CD8-positive, alpha-beta memory T cell (primary cell): Measurements from ENCODE around the gene TMEM182. TPM values are rescaled to one million over a fixed set of nuclear protein-coding genes. Genes with fewer than 3 reads are reported as not detected.

Experiments used
- CTCF ChIA-PET: fragments of 350-600 bp; sonication (Branson Sonifier 250); formaldehyde crosslinking; loops from one replicate; lab custom pipeline; 2021; ENCODE audit warnings: antibody characterized with exemption; lab: Charles Lee
- POLR2A ChIA-PET: fragments of 350-600 bp; sonication (Branson Sonifier 250); formaldehyde crosslinking; loops from one replicate; lab custom pipeline; 2021; ENCODE audit warnings: antibody characterized with exemption; lab: Charles Lee
- DNase-seq, 5 donors: peaks; one replicate each; pipeline versions ENCODE4 v3.0.0 to v3.0.0-alpha.2; 2020 to 2022; ENCODE audit warnings: mixed read lengths in 1 of 5
- H3K27ac ChIP-seq: one replicate; pipeline ENCODE4 v1.7.0; 2013; ENCODE audit warnings: low read depth, mild to moderate bottlenecking, low read length, moderate library complexity
- H3K27me3 ChIP-seq: 2 replicates; pipeline ENCODE4 v1.7.0; 2013; ENCODE audit warnings: low read length, mild to moderate bottlenecking; ENCODE audit not compliant: insufficient read depth, poor library complexity, severe bottlenecking
- H3K36me3 ChIP-seq: 2 replicates; pipeline ENCODE4 v1.7.0; 2013; ENCODE audit warnings: mild to moderate bottlenecking, low read length, moderate library complexity; ENCODE audit not compliant: insufficient read depth
- H3K4me1 ChIP-seq: 2 replicates; pipeline ENCODE4 v1.7.0; 2013; ENCODE audit warnings: mild to moderate bottlenecking, low read length, moderate library complexity; ENCODE audit not compliant: insufficient read depth
- H3K4me3 ChIP-seq: 2 replicates; pipeline ENCODE4 v1.7.0; 2013; ENCODE audit warnings: mild to moderate bottlenecking, low read length
- H3K9me3 ChIP-seq: 2 replicates; pipeline ENCODE4 v1.7.0; 2013; ENCODE audit warnings: mild to moderate bottlenecking, low read length
- H3K27ac Mint-ChIP-seq, 8 donors: one replicate each; pipeline ENCODE4 v1.8.0; 2020 to 2021; ENCODE audit warnings: mixed read lengths in 8 of 8, mild to moderate bottlenecking in 6 of 8, inconsistent platforms in 3 of 8, moderate library complexity in 3 of 8
- H3K27me3 Mint-ChIP-seq, 2 donors: one replicate each; pipeline ENCODE4 v1.8.0; 2020 to 2021; ENCODE audit warnings: mixed read lengths in 2 of 2, mild to moderate bottlenecking in 1 of 2, moderate library complexity in 1 of 2
- H3K36me3 Mint-ChIP-seq, 3 donors: one replicate each; pipeline ENCODE4 v1.8.0; 2020 to 2021; ENCODE audit warnings: mixed read lengths in 3 of 3, inconsistent platforms in 1 of 3, mild to moderate bottlenecking in 1 of 3
- H3K4me1 Mint-ChIP-seq, 3 donors: one replicate each; pipeline ENCODE4 v1.8.0; 2020 to 2021; ENCODE audit warnings: mixed read lengths in 3 of 3, inconsistent platforms in 1 of 3, mild to moderate bottlenecking in 1 of 3
- H3K4me3 Mint-ChIP-seq, 7 donors: one replicate each; pipeline ENCODE4 v1.8.0; 2020 to 2021; ENCODE audit warnings: mixed read lengths in 7 of 7, mild to moderate bottlenecking in 6 of 7, moderate library complexity in 4 of 7, inconsistent platforms in 2 of 7
- H3K9me3 Mint-ChIP-seq, 5 donors: one replicate each; pipeline ENCODE4 v1.8.0; 2020 to 2022; ENCODE audit warnings: mixed read lengths in 5 of 5, mild to moderate bottlenecking in 3 of 5, moderate library complexity in 2 of 5, inconsistent platforms in 1 of 5
- polyA plus RNA-seq: library from polyadenylated mRNA; unstranded; fragments of 300-500 nt; fragmentation: Illumina TruSeq; gene quantifications from one replicate; pipeline ENCODE4 v1.2.3, GENCODE V29; 2021
- total RNA-seq, 2 experiments: library from RNA; stranded (reverse); gene quantifications; one replicate each; pipeline ENCODE4 v1.2.3, GENCODE V29; 2021

TMEM182 gene
- total and polyA plus RNA-seq, 3 experiments from 2014 or later = 3.8 to 4.8 (median 4.6) TPM

DNA sequence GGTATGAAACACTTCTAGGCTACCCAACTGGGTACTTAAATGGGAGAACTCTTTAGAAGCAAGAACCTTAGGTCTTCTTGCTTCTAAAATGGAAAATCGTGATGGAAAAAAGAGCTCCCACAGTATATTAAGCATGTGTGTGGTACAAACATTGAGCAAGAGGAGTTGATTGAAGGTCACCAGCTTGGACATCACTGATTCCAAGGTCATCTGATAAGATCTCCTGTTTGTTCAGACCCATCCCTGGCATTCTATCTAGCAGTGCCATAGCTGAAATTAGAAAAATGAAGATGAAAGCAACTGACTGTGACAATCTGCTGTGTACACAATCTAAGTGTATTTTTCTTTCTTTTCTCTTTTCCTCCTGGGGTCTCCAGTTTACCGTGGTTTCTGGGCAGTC lies 35.7 kb downstream of the TMEM182 start:
- Mint-ChIP-seq H3K27me3 (no peaks in the 10 kb centered on the region), H3K9me3 (peaks cover 40 to 46% (median 41%) of the 10 kb centered on the region in 5 donors), H3K36me3 (peaks cover 29 to 72% (median 54%) of the 10 kb centered on the region in 3 donors), H3K4me3 (no peak overlapping the region), H3K27ac (no peak overlapping the region), H3K4me1 (no peaks in the 10 kb centered on the region)
- no peaks in the 10 kb centered on the region for H3K36me3 ChIP-seq
- no peak overlapping the region for H3K27ac ChIP-seq
- POLR2A ChIA-PET = no interaction called here
- H3K9me3 ChIP-seq = peaks cover 7% of the 10 kb centered on the region
- no peaks in the 10 kb centered on the region for H3K27me3 ChIP-seq
- CTCF ChIA-PET = no interaction called here
- H3K4me3 ChIP-seq = no peak overlapping the region
- no peaks in the 10 kb centered on the region for H3K4me1 ChIP-seq
- DNase-seq = no peak

DNA sequence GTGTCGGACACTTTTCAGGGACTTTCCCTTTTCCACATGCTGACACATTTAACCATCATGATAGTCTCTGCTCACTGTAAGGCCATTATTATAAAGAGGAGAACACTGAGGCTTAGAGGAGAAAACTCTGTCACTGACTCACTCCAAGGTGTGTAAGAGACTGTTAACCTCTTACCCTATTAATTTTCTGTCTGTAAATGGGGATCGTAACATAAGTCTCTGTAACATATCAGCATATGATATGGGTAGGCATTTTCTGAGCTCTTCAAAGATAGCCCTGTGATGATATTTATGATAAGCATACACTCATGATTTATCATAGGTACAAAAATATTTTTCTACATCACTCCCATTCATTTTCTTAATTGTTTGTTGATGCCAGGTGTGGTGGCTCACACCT lies 36.4 kb downstream of the TMEM182 start:
- CTCF ChIA-PET = no interaction called here
- Mint-ChIP-seq H3K9me3 (peaks cover 42 to 49% (median 47%) of the 10 kb centered on the region in 5 donors), H3K4me1 (peaks cover 2 to 7% (median 3%) of the 10 kb centered on the region in 3 donors), H3K4me3 (no peak overlapping the region), H3K36me3 (peaks cover 29 to 79% (median 61%) of the 10 kb centered on the region in 3 donors), H3K27ac (no peak overlapping the region), H3K27me3 (no peaks in the 10 kb centered on the region)
- peaks cover 7% of the 10 kb centered on the region for H3K9me3 ChIP-seq
- peaks cover 2% of the 10 kb centered on the region for H3K4me1 ChIP-seq
- no peak overlapping the region for H3K4me3 ChIP-seq
- no peak overlapping the region for H3K27ac ChIP-seq
- H3K27me3 ChIP-seq = no peaks in the 10 kb centered on the region
- H3K36me3 ChIP-seq = no peaks in the 10 kb centered on the region
- no peak for DNase-seq
- POLR2A ChIA-PET = no interaction called here

- Histone ChIP-seq H3K4me1 (peaks cover 10% of the 10 kb centered on the region), H3K36me3 (no peaks in the 10 kb centered on the region), H3K27ac (no peak overlapping the region), H3K9me3 (peaks cover 7% of the 10 kb centered on the region), H3K4me3 (no peak overlapping the region), H3K27me3 (no peaks in the 10 kb centered on the region)
- H3K4me3 Mint-ChIP-seq = no peak overlapping the region
- peaks cover 28 to 78% (median 61%) of the 10 kb centered on the region in 3 donors for H3K36me3 Mint-ChIP-seq
- H3K4me1 Mint-ChIP-seq = peaks cover 7 to 19% (median 9%) of the 10 kb centered on the region in 3 donors
- no peaks in the 10 kb centered on the region for H3K27me3 Mint-ChIP-seq
- no peak for DNase-seq
- CTCF ChIA-PET = interaction anchor here (1.2 kb wide), 1 partner anchor 49 kb away, joined by 5 read pairs; no protein-coding TSS in a partner anchor
- peaks cover 47 to 52% (median 49%) of the 10 kb centered on the region in 5 donors for H3K9me3 Mint-ChIP-seq
- H3K27ac Mint-ChIP-seq = no peak overlapping the region
- POLR2A ChIA-PET = no interaction called here
These were observed 39.4 kb downstream of the TMEM182 start for GRCh38 chr2:102801098-102801718.

GRCh38 chr2:102801858-102802699 lies 40.2 kb downstream of the TMEM182 start:
- peaks cover 7% of the 10 kb centered on the region for H3K9me3 ChIP-seq
- H3K27ac ChIP-seq = no peak overlapping the region
- Mint-ChIP-seq H3K27ac (no peak overlapping the region), H3K27me3 (no peaks in the 10 kb centered on the region), H3K4me1 (peaks cover 7 to 19% (median 9%) of the 10 kb centered on the region in 3 donors), H3K36me3 (peaks cover 28 to 69% (median 60%) of the 10 kb centered on the region in 3 donors), H3K9me3 (peaks cover 43 to 50% (median 48%) of the 10 kb centered on the region in 5 donors), H3K4me3 (peak overlapping the region in 2 of 7 donors; percentile 4 to 62)
- no peak for DNase-seq
- no peaks in the 10 kb centered on the region for H3K36me3 ChIP-seq
- CTCF ChIA-PET = interaction anchor here (1.2 kb wide), 1 partner anchor 50 kb away, joined by 5 read pairs; no protein-coding TSS in a partner anchor
- H3K4me3 ChIP-seq = no peak overlapping the region
- peaks cover 10% of the 10 kb centered on the region for H3K4me1 ChIP-seq
- H3K27me3 ChIP-seq = no peaks in the 10 kb centered on the region
- POLR2A ChIA-PET = no interaction called here

DNA sequence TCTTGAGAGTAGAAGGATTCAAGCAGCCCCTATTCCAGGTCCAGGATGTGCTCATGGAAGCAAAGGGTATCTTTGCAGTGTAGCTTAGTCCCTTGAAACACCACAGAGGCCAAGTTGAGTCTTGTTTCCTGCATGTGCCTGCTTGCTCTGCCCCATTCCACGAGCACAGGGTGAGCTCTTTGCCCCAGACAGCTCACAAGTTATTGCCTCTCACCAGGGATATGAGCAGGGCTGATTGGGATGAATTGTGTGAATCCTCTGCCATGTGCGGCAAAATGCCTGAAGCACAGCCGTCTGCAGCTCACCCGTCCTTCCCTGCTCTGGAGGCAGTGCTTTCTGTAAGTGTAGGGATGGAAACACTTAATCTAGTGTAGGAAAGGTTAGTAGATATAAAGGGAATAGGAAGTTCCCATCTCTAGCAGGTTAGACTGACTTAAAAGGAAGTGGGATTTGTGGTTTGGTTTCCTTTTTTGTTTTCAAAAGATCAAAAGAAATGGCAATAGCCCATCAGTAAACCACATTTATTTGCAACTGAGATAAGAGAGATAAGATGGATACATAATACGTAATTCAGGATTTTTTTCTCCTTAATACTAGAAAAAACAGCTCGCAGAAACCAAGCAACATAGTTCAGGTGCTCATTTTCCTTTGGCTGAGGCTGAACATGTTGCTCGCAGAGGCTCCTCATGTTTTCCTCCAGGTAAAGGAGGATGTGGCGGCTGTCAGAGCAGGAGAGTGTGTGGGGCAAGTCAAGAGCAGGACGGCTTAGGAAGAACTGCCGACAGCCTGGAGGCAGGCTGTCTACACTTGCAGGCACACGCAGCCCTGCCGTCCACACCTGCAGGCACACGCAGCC lies 41.4 kb downstream of the TMEM182 start:
- no peak for DNase-seq
- peaks cover 35 to 45% (median 44%) of the 10 kb centered on the region in 5 donors for H3K9me3 Mint-ChIP-seq
- no peaks in the 10 kb centered on the region for H3K27me3 Mint-ChIP-seq
- H3K4me1 Mint-ChIP-seq = peaks cover 7 to 19% (median 9%) of the 10 kb centered on the region in 3 donors
- CTCF ChIA-PET = no interaction called here
- Histone ChIP-seq H3K9me3 (peaks cover 7% of the 10 kb centered on the region), H3K4me1 (peaks cover 10% of the 10 kb centered on the region), H3K27ac (no peak overlapping the region), H3K27me3 (no peaks in the 10 kb centered on the region), H3K4me3 (no peak overlapping the region), H3K36me3 (no peaks in the 10 kb centered on the region)
- H3K27ac Mint-ChIP-seq = peak overlapping the region in 1 of 8 donors; percentile 31
- peak overlapping the region in 4 of 7 donors; percentile 6 to 71 (median 18) for H3K4me3 Mint-ChIP-seq
- peaks cover 22 to 59% (median 49%) of the 10 kb centered on the region in 3 donors for H3K36me3 Mint-ChIP-seq
- POLR2A ChIA-PET = no interaction called here

DNA sequence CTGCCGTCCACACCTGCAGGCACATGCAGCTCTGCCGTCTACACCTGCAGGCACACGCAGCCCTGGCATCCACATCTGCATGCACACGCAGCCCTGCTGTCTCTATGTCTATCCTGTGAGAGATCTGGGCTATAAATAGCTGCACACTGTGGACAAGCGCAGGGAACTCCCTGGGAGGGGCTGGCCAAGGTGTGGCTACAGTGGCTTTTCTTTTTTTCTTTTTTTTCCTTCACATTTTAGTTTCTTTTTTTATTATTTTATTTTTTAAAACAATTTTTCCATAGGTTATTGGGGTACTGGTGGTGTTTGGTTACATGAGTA lies 42.0 kb downstream of the TMEM182 start:
- DNase-seq = no peak
- Histone ChIP-seq H3K9me3 (peaks cover 7% of the 10 kb centered on the region), H3K27me3 (no peaks in the 10 kb centered on the region), H3K4me3 (no peak overlapping the region), H3K4me1 (peaks cover 10% of the 10 kb centered on the region), H3K36me3 (no peaks in the 10 kb centered on the region), H3K27ac (no peak overlapping the region)
- H3K27me3 Mint-ChIP-seq = no peaks in the 10 kb centered on the region
- POLR2A ChIA-PET = no interaction called here
- CTCF ChIA-PET = no interaction called here
- H3K4me3 Mint-ChIP-seq = peak overlapping the region in 1 of 7 donors; percentile 18
- H3K36me3 Mint-ChIP-seq = peaks cover 21 to 56% (median 45%) of the 10 kb centered on the region in 3 donors
- H3K27ac Mint-ChIP-seq = peak overlapping the region in 1 of 8 donors; percentile 34
- peaks cover 7 to 19% (median 9%) of the 10 kb centered on the region in 3 donors for H3K4me1 Mint-ChIP-seq
- peaks cover 35 to 45% (median 43%) of the 10 kb centered on the region in 5 donors for H3K9me3 Mint-ChIP-seq

- peaks cover 10% of the 10 kb centered on the region for H3K4me1 ChIP-seq
- Mint-ChIP-seq H3K27ac (no peak overlapping the region), H3K36me3 (peaks cover 6 to 31% (median 23%) of the 10 kb centered on the region in 3 donors), H3K4me3 (no peak overlapping the region), H3K4me1 (peaks cover 7 to 19% (median 9%) of the 10 kb centered on the region in 3 donors), H3K27me3 (no peaks in the 10 kb centered on the region), H3K9me3 (peaks cover 12 to 21% (median 19%) of the 10 kb centered on the region in 5 donors)
- H3K36me3 ChIP-seq = no peaks in the 10 kb centered on the region
- DNase-seq = peak in 1 of 5 donors; percentile 3
- ChIA-PET CTCF (interaction anchor here (1.3 kb wide), 1 partner anchor 53 kb away, joined by 6 read pairs; no protein-coding TSS in a partner anchor), POLR2A (no interaction called here)
- no peaks in the 10 kb centered on the region for H3K27me3 ChIP-seq
- peaks cover 3% of the 10 kb centered on the region for H3K9me3 ChIP-seq
- no peak overlapping the region for H3K4me3 ChIP-seq
- no peak overlapping the region for H3K27ac ChIP-seq
These were observed 44.5 kb downstream of the TMEM182 start for GRCh38 chr2:102806250-102806837.
